ENCODE measurements around the gene TPCN1. TPM values are rescaled to one million over a fixed set of nuclear protein-coding genes. Genes with fewer than 3 reads are reported as not detected.
A peak's percentile ranks its signal among the peaks of the same experiment; 100 is the strongest.

The TPCN1 gene
- total RNA-seq, 4 donors from 2014 or later: 85.1 to 1,315 (median 121) TPM

GRCh38 chr12:113183030-113183589, 38.2 kb upstream of the TPCN1 start:
- H3K27me3 ChIP-seq: no peaks in the 10 kb centered on the region
- H3K4me3 ChIP-seq: no peak overlapping the region
- no peak for DNase-seq
- 80 to 92% methylated on average over 1 to 11 of the region's 11 CpGs for WGBS, 2 donors (ENCODE audit: low coverage in 1 of 2)
- H3K4me1 ChIP-seq: peaks cover 8 to 28% (median 26%) of the 10 kb centered on the region in 4 donors
- in situ Hi-C loops (cut with MboI; ENCODE audit: low pct_ligation_motif_present in 1 of 4, low pct_unique_long_range_greater_than_20kb in 1 of 4, low sequenced_read_pairs in 3 of 4): loop anchor here in 1 of 4 donors (25.0 kb wide), 1 partner anchor 154 kb away; the partner anchor contains the start of gene SLC8B1
- no peak overlapping the region for H3K27ac ChIP-seq
- intact Hi-C loops (cut with DNase I; ENCODE audit: low total_unique reads): no loop called here
- no peaks in the 10 kb centered on the region for H3K9me3 ChIP-seq
- peaks cover 0 to 25% (median 12%) of the 10 kb centered on the region in 4 donors for H3K36me3 ChIP-seq
- TF ChIP-seq POLR2AphosphoS5 (IDR thresholded peaks at IDR 0.05): no peak
- no peak for TF ChIP-seq CTCF (IDR thresholded peaks at IDR 0.05)
- no peak for TF ChIP-seq POLR2A (IDR thresholded peaks at IDR 0.05)
- TF ChIP-seq EP300 (IDR thresholded peaks at IDR 0.05; ENCODE audit: low read depth): no peak

GRCh38 chr12:113184098-113184899, 37.0 kb upstream of the TPCN1 start:
- 27% methylated on average over 26 of the region's 26 CpGs; no CpG with 5 or more reads in 1 of the 2 donors for WGBS, 2 donors (ENCODE audit: low coverage in 1 of 2)
- intact Hi-C loops (cut with DNase I; ENCODE audit: low total_unique reads): no loop called here

GRCh38 chr12:113184900-113185179, 36.4 kb upstream of the TPCN1 start:
- Histone ChIP-seq H3K36me3 (peaks cover 0 to 9% (median 4%) of the 10 kb centered on the region in 4 donors), H3K4me3 (peak overlapping the region; percentile 84 to 98 (median 92)), H3K9me3 (no peaks in the 10 kb centered on the region), H3K4me1 (peaks cover 8 to 28% (median 26%) of the 10 kb centered on the region in 4 donors), H3K27me3 (no peaks in the 10 kb centered on the region), H3K27ac (peak overlapping the region; percentile 94 to 100 (median 97))
- 0% methylated on average over 20 of the region's 20 CpGs; no CpG with 5 or more reads in 1 of the 2 donors for WGBS, 2 donors (ENCODE audit: low coverage in 1 of 2)
- intact Hi-C loops (cut with DNase I; ENCODE audit: low total_unique reads): no loop called here
- peak; percentile 91 for DNase-seq
- TF ChIP-seq POLR2AphosphoS5 (IDR thresholded peaks at IDR 0.05) (peak in 1 of 3 donors; percentile 56), CTCF (IDR thresholded peaks at IDR 0.05) (no peak), POLR2A (IDR thresholded peaks at IDR 0.05) (no peak)
- in situ Hi-C loops (cut with MboI; ENCODE audit: low pct_ligation_motif_present in 1 of 4, low pct_unique_long_range_greater_than_20kb in 1 of 4, low sequenced_read_pairs in 3 of 4): loop anchor here in 1 of 4 donors (25.0 kb wide), 1 partner anchor 152 kb away; the partner anchor contains the start of gene SLC8B1

More at GRCh38 chr12:113184098-113184899, 37.0 kb upstream of the TPCN1 start:
- Histone ChIP-seq H3K36me3 (peaks cover 0 to 14% (median 7%) of the 10 kb centered on the region in 4 donors), H3K4me3 (peak overlapping the region; percentile 84 to 98 (median 92)), H3K27me3 (no peaks in the 10 kb centered on the region), H3K4me1 (peaks cover 8 to 28% (median 26%) of the 10 kb centered on the region in 4 donors), H3K27ac (peak overlapping the region; percentile 94 to 100 (median 97)), H3K9me3 (no peaks in the 10 kb centered on the region)
- in situ Hi-C loops (cut with MboI; ENCODE audit: low pct_ligation_motif_present in 1 of 4, low pct_unique_long_range_greater_than_20kb in 1 of 4, low sequenced_read_pairs in 3 of 4): loop anchor here in 1 of 4 donors (25.0 kb wide), 1 partner anchor 153 kb away; the partner anchor contains the start of gene SLC8B1
- DNase-seq: no peak
- TF ChIP-seq CTCF (IDR thresholded peaks at IDR 0.05) (no peak), EP300 (IDR thresholded peaks at IDR 0.05; ENCODE audit: low read depth) (no peak), POLR2AphosphoS5 (IDR thresholded peaks at IDR 0.05) (no peak), POLR2A (IDR thresholded peaks at IDR 0.05) (no peak)

All from transverse colon (tissue), 4 donors.